Mesothelial cell of epicardium (in vitro differentiated cells): ENCODE measurements around the gene SMARCAD1. TPM values are rescaled to one million over a fixed set of nuclear protein-coding genes. Genes with fewer than 3 reads are reported as not detected.

Experiments used
- DNase-seq, 2 experiments: peaks; one replicate each; pipeline ENCODE4 v3.0.0; 2021; ENCODE audit warnings: low spot score in 2 of 2; ENCODE audit not compliant: unreplicated experiment in 2 of 2
- H3K27ac Mint-ChIP-seq: 2 replicates; pipeline ENCODE4 v1.8.0; 2021; ENCODE audit warnings: mixed read lengths
- H3K27me3 Mint-ChIP-seq: 2 replicates; pipeline ENCODE4 v1.8.0; 2021; ENCODE audit warnings: low read depth, mixed read lengths
- H3K36me3 Mint-ChIP-seq: 2 replicates; pipeline ENCODE4 v1.8.0; 2021; ENCODE audit warnings: mixed read lengths
- H3K4me1 Mint-ChIP-seq: 2 replicates; pipeline ENCODE4 v1.8.0; 2021; ENCODE audit warnings: mixed read lengths
- H3K4me3 Mint-ChIP-seq: 2 replicates; pipeline ENCODE4 v1.8.0; 2021; ENCODE audit warnings: mild to moderate bottlenecking, moderate library complexity, mixed read lengths
- H3K9me3 Mint-ChIP-seq: 2 replicates; pipeline ENCODE4 v1.8.0; 2021; ENCODE audit warnings: mixed read lengths
- total RNA-seq: library from RNA; stranded (reverse); gene quantifications from 3 replicates; pipeline ENCODE4 v1.2.1, GENCODE V29; 2021
- TF ChIP-seq, protein P1 (sequence below): fragments of 200-600 bp; sonication (generic); IDR thresholded peaks from one replicate; pipeline ENCODE4 v1.5.0; 2021; ENCODE audit warnings: antibody characterized with exemption; ENCODE audit not compliant: unreplicated experiment

The SMARCAD1 gene
- total RNA-seq, 1 donor from 2014 or later = 63.6 TPM

DNA sequence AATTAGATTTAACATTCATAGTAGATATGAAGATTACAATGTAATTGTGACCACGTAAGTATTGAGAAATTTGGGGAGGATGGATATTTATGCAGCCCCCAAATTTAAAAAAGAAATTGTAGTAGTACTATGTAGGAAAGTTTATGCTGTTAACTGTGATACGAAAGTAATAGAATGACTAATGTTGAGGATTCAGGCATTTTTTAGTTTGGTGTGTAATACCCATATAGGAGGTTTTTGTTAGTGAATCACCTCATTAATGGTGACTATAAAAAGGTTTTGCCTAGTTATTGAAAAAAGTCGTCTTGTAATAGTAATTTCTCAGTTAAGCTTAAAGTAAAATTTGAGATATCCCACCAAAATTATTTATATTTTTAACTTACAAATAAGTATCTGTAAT, 67.2 kb downstream of the SMARCAD1 start:
- no peaks in the 10 kb centered on the region for H3K9me3 Mint-ChIP-seq
- H3K36me3 Mint-ChIP-seq = peaks cover 26% of the 10 kb centered on the region
- DNase-seq = no peak
- H3K27ac Mint-ChIP-seq = no peak overlapping the region
- no peak overlapping the region for H3K4me3 Mint-ChIP-seq
- TF ChIP-seq, protein P1, sequence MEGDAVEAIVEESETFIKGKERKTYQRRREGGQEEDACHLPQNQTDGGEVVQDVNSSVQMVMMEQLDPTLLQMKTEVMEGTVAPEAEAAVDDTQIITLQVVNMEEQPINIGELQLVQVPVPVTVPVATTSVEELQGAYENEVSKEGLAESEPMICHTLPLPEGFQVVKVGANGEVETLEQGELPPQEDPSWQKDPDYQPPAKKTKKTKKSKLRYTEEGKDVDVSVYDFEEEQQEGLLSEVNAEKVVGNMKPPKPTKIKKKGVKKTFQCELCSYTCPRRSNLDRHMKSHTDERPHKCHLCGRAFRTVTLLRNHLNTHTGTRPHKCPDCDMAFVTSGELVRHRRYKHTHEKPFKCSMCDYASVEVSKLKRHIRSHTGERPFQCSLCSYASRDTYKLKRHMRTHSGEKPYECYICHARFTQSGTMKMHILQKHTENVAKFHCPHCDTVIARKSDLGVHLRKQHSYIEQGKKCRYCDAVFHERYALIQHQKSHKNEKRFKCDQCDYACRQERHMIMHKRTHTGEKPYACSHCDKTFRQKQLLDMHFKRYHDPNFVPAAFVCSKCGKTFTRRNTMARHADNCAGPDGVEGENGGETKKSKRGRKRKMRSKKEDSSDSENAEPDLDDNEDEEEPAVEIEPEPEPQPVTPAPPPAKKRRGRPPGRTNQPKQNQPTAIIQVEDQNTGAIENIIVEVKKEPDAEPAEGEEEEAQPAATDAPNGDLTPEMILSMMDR = no peak
- H3K27me3 Mint-ChIP-seq = no peaks in the 10 kb centered on the region
- no peaks in the 10 kb centered on the region for H3K4me1 Mint-ChIP-seq

GRCh38 chr4:94276204-94276603, 68.5 kb downstream of the SMARCAD1 start:
- DNase-seq = no peak
- Mint-ChIP-seq H3K4me3 (no peak overlapping the region), H3K36me3 (peaks cover 36% of the 10 kb centered on the region), H3K27me3 (no peaks in the 10 kb centered on the region), H3K27ac (no peak overlapping the region), H3K9me3 (no peaks in the 10 kb centered on the region), H3K4me1 (no peaks in the 10 kb centered on the region)
- TF ChIP-seq, protein P1 = no peak

GRCh38 chr4:94277534-94277933, 69.9 kb downstream of the SMARCAD1 start:
- TF ChIP-seq, protein P1 = no peak
- no peaks in the 10 kb centered on the region for H3K9me3 Mint-ChIP-seq
- H3K27ac Mint-ChIP-seq = no peak overlapping the region
- H3K4me3 Mint-ChIP-seq = no peak overlapping the region
- no peaks in the 10 kb centered on the region for H3K4me1 Mint-ChIP-seq
- no peak for DNase-seq
- H3K27me3 Mint-ChIP-seq = no peaks in the 10 kb centered on the region
- H3K36me3 Mint-ChIP-seq = peaks cover 38% of the 10 kb centered on the region

DNA sequence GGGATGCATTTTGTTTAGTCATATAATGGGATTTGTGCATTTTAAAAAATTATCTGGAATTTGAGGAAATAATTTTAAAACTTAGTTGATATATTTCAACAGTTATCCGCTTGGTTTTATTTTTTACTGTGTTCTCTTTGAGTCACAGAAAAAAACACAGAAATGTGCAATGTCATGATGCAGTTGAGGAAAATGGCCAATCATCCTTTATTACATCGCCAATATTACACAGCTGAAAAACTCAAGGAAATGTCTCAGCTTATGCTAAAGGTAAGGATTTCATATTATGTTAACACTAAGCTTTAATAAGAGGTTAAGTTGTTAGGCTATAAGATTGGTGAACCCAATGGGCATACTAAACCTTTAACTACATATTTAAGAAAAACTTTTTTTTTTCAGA, 71.1 kb downstream of the SMARCAD1 start:
- peaks cover 3% of the 10 kb centered on the region for H3K9me3 Mint-ChIP-seq
- H3K27ac Mint-ChIP-seq = no peak overlapping the region
- no peaks in the 10 kb centered on the region for H3K27me3 Mint-ChIP-seq
- no peak for DNase-seq
- no peak overlapping the region for H3K4me3 Mint-ChIP-seq
- TF ChIP-seq, protein P1 = no peak
- no peaks in the 10 kb centered on the region for H3K4me1 Mint-ChIP-seq
- peaks cover 45% of the 10 kb centered on the region for H3K36me3 Mint-ChIP-seq

DNA sequence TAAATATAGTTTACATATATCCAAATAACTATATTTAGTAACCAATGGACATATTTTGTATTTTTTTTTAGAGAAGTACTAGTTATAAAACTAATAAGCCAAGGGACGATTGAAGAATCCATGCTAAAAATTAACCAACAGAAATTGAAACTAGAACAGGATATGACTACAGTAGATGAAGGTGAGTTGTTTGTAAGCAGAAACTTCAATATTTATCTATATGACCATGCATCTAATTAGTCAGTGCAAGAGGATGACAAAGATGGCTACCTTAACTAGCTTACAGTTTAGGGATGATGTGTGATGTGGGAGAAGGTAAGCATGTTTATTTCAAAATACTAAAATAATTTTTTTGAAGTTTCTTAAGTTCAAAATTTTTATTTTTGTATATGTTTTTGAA, 77.2 kb downstream of the SMARCAD1 start:
- Mint-ChIP-seq H3K36me3 (peaks cover 43% of the 10 kb centered on the region), H3K27me3 (no peaks in the 10 kb centered on the region), H3K27ac (no peak overlapping the region), H3K4me1 (no peaks in the 10 kb centered on the region), H3K9me3 (peaks cover 3% of the 10 kb centered on the region), H3K4me3 (no peak overlapping the region)
- DNase-seq = no peak
- TF ChIP-seq, protein P1 = no peak

DNA sequence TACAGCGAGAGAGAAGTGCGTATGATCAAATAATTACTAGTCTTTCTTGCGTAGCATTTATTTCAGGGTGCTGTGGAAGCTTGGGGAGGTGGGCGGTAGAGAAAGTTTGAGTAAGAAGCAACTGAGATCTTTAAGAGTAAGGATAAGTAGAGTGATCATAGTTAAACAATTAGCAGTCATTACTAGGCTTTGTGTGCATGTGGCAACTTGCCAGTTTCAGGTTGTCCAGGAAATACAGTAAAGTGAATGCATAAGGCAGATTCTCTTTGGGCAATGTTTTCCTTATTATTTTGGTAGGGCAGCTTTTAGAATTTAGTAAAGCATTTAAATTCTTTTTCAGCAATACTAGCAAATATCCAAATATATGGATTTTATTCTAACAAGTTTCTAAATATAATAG, 78.0 kb downstream of the SMARCAD1 start:
- H3K4me1 Mint-ChIP-seq = no peaks in the 10 kb centered on the region
- H3K27ac Mint-ChIP-seq = no peak overlapping the region
- H3K27me3 Mint-ChIP-seq = no peaks in the 10 kb centered on the region
- H3K9me3 Mint-ChIP-seq = peaks cover 3% of the 10 kb centered on the region
- no peak overlapping the region for H3K4me3 Mint-ChIP-seq
- H3K36me3 Mint-ChIP-seq = peaks cover 41% of the 10 kb centered on the region
- TF ChIP-seq, protein P1 = no peak
- DNase-seq = no peak
